ENCODE results near the gene PRKAR2B.
"Not testable (repeated sequence)": the region's sequence is repeated elsewhere in the genome, so short reads cannot be mapped to it uniquely, and the experiment has no call there.

Gene PRKAR2B

DNA sequence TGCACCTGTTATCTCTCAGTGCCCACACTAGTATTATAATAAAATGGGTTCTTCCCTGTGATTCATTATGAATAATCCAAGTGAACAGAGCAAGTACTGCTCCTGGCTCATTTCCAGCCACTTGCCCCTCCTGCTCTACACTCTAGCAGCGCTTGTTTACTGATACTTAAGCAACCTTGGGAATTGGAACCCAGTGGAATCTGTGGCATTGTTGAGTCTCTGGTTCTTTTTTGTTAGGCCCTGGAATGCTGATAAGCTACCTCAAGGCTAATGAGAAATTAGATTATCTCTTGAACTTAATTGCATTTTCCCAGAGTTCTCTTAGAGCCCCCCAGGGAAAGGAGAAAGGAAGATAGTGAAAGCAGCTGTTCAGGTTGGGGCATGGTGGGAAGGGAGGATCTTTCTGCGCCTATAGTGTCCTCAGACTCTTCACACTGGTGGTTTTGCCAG, 34.0 kb downstream of the PRKAR2B start:
- no peak for DNase-seq (ENCODE audit: low spot score)

DNA sequence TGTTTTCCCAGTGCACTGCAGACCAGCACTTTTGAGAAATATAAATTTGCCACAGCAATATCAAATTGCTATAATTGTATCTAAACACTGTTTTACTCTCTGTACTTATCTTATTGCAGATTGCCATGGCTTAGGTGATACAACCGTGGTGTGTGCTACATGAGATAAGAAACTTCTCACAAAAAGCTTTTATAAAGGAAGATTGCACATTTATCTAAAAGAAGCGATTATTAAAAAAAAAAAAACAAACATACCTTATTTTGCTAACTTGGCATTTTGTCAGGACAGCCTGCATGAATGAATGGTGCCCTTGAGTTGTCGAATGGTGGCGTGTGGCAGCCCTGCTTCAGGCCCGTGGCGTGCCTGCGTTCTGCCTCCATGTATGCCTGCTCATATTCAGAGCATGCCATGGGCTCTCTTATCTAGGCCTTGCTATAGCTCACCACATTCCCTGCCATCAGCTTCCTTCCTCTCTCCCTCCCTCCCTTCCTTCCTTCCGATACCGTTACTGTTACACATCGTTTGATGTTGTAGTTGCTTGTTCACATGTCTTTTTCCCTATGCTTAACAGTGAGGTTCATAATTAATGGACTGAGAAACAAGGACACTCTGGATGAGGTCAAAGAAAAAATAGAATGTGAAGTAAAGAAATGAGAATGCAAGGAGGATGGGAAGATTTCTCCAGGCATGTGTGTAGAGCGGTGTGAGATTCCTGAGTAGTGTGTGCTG, 34.9 kb downstream of the PRKAR2B start:
- DNase-seq (ENCODE audit: low spot score), result no peak

DNA sequence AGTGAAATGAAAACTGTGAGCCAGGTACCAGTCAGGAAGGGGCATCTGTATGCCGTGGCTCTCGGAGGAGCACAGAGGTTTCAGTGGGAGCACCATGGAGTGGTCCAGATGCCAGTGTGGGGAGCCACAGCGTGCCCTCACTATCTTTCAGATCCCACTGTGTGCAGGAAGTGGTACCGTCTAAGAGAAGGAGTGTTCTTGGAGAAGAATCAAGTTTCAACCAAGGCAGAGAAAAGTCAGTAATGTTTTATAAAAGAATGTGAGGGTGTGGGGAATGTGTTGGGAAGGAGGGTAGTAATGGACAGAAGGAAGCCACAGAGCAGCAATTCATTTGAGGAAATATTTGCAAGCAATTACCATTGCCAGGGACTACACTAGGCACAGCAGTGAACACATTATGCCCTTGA, 35.6 kb downstream of the PRKAR2B start:
- DNase-seq (ENCODE audit: low spot score), result no peak

DNA sequence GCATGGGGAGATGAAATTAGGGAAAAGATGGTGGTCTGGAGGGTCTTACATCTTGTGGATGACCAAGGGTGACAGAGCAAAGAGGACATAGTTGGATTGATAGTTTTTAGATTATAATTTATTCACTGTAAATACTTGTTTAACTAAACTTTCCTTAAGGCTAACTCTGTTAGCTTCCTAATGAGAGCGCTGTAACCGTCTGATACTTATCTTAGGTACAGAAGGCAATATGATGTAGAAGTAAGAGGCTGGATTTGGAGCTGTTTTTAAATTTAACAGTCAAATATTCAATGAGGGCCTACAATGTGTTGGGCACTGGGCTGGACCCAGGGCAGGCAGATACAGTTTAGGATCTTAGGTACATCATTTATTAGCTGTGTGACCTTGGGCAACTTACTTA, 36.0 kb downstream of the PRKAR2B start:
- DNase-seq (ENCODE audit: low spot score), result no peak

DNA sequence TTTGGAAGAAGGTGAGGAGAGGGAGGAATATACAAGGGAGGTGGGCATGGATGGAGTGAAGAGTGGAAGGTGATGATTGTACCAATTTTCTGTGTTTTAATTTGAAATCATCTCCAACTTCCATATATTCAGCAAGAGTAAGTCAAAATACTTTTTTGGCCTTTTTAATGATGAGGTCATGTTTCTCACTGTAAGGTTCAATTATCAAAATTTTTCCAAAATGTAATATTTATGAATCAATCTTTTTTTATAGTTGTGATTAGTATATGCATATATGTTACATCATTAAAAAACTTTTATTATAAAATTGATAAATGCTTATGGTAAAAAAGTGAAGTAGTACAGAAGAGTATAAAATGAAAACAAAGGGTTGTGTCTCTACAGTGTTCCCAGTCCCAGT, 40.7 kb downstream of the PRKAR2B start:
- no peak for DNase-seq (ENCODE audit: low spot score)

DNA sequence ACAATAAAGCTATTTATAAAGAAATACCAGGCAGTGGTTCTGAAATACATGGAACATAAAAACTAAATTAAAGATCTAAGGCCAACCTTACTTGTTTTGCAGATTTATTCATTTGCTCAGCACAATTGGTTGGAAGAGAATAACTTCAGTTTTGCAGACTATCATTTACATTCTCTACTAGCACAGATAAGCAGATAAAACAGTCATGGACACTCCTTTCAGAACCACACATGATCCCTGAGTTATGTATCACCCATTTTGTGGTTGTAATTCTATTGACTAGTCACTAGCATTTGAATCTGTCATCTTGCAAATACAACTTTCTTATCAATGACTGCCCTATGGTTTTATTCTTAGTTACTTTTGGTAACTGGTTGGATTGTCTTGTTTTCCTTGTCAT, 45.1 kb downstream of the PRKAR2B start:
- DNase-seq (ENCODE audit: low spot score), result no peak

DNA sequence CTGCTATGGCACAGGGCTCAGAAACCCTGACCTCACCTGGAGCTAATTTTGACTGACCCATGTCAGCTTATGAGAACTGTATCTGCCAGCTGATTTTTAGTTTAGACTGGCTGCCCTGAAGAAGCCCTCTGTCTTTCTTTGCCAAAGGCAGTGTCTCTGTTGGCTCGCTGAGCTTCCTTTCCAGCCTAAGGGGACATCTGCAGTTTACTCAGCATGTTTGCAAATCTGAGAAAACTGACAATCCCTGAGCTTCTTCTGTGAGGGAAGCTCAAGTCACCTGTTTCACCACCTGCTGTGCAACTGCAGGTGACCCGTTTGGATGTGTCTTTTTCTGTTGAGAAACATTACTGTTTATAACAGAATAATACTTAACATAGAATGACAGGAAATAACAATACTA, 46.0 kb downstream of the PRKAR2B start:
- no peak for DNase-seq (ENCODE audit: low spot score)

DNA sequence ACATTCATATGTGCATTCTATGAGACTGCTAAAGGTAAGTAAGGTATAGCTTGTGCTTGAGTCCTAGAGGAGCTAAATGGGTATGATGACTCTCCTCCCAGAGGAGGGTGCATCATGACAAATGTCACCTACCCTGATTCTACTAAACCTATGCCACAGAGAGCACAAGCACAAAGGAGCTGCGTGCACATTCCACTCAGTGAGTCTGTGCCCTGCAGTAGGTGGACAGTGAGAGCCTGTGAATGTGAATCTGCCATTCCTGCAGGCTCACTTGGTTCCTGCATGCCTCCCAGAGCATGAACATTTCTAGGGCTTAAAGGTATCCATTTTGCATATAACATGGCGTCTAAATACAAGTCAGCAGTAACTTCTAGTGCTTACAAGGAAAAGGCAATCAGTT, 46.8 kb downstream of the PRKAR2B start:
- DNase-seq (ENCODE audit: low spot score), result no peak

DNA sequence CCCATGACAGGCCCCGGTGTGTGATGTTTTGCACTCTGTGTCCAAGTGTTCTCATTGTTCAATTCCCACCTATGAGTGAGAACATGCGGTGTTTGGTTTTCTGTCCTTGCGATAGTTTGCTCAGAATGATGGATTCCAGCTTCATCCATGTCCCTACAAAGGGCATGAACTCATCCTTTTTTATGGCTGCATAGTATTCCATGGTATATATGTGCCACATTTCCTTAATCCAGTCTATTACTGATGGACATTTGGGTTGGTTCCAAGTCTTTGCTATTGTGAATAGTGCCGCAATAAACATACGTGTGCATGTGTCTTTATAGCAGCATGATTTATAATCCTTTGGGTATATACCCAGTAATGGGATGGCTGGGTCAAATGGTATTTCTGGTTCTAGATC, 49.2 kb downstream of the PRKAR2B start:
- DNase-seq (ENCODE audit: low spot score), result not testable (repeated sequence)

DNA sequence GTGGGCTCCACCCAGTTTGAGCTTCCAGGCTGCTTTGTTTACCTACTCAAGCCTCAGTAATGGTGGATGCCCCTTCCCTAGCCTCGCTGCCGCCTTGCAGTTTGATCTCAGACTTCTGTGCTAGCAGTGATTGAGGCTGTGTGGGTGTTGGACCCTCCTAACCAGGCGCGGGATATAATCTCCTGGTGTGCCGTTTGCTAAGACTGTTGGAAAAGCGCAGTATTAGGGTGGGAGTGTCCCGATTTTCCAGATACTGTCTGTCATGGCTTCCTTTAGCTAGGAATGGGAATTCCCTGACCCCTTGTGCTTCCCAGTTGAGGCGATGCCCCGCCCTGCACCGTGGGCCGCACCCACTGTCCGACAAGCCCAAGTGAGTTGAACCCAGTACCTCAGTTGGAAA, 54.6 kb downstream of the PRKAR2B start:
- DNase-seq (ENCODE audit: low spot score), result not testable (repeated sequence)

DNA sequence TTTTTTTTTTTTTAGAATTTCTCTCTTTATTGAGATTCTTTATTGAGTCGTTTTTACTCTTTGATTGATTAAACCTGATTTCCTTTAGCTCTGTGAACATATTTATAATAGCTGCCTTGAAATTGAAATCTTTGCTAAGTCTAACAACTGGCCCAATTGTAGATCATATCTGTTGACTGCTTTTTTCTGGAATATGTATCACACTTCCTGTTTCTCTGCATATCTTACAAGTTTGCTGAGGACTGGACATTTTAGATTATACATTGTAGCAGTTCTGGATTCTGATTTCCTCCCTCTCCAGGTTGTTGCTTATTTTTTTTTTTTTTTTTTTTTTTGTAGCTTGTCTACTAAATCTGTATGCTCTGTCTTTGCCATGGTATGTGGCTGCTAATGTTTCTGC, 56.3 kb downstream of the PRKAR2B start:
- DNase-seq (ENCODE audit: low spot score), result no peak

DNA sequence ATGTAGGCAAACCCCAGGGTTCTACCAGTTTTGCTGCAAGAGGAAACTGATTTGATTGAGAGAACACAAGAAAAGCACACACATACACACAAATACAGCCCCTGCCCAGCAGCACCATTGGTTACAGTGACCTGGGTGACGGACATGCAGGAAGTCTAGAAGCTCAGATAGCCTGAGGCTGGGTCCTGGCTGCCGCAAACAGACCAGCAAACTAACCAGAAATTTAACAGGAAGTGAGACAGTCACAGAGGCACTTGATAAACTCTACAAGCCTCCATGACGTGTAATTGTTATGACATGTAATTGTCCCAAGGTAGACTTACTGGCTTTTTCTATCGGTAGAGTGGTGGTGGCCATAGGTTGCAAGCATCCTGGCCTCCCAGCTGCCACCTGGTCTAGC, 58.9 kb downstream of the PRKAR2B start:
- DNase-seq (ENCODE audit: low spot score), result no peak

DNA sequence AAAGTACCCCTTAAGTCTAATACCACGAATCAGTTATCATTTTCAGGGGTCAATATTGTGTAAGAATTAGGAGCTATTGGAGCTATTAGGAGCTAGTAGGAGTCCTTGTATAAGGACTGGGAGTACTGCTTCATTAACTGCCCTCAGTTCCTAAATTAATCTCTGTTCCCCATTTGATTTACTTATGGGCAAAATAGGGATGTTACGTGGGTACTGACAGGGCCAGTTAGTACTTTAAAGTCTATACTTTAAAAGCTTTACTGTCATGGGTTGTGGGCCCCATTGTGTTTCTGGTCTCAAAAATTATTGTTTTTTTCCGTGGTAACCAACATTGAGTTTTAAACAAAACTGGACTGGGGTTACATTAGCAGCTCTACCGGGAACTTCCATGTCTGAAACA, 60.3 kb downstream of the PRKAR2B start:
- no peak for DNase-seq (ENCODE audit: low spot score)

DNA sequence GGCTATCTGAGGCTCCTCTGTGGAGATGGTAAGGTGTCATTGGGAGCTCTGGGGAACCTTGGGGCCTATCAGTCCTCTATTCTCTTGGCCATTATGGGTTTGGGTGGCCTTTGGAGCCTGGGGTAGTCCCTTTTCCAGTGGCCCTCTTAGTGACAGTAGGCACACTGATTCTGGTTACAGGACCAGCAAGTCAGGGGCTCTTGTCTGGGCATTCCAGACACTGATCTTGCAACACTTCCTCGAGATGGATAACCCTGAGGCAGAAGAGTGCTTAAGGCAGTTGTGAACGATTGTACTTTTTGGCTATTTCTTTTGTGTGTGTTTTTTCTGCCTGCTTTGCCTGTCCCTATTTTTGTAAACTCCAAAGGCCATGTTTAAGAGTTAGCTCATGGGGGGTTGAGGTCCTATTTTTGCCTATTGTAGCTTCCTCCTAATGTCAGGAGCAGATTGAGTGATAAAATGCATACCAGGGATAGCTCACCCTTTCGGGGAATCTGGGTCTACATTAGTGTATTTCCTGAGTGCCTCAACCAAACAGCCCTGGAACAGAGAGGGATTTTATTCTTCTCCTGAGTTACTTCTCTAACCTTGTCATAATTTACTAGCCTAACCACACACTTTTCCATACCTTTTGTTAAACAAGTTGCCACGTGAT, 61.2 kb downstream of the PRKAR2B start:
- no peak for DNase-seq (ENCODE audit: low spot score)

DNA sequence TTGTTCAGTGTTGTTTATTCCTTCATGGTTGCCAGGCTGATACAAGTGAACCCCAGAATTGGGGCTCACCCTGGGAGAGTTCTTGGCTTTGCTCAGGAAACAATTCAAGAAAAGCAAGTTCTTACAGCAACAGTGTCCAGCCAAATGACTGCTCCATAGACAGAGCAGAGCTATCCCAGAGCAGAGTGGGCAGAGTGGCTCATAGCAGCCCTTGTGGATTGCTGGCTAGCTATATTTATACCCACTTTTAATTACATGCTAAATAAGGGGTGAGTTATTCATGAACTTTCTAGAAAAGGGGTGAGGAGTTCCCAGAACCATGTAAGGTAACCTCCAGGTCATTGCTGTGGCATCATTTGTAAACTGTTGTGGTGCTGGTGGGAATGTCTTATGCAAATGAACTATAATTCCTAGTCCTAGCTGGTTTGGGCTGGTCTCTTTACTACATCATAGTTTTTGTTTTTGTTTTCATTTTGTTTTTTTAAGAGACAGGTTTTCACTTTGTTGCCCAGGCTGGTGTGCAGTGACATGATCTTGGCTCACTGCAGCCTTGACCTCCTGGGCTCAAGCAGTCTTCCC, 64.4 kb downstream of the PRKAR2B start:
- no peak for DNase-seq (ENCODE audit: low spot score)

DNA sequence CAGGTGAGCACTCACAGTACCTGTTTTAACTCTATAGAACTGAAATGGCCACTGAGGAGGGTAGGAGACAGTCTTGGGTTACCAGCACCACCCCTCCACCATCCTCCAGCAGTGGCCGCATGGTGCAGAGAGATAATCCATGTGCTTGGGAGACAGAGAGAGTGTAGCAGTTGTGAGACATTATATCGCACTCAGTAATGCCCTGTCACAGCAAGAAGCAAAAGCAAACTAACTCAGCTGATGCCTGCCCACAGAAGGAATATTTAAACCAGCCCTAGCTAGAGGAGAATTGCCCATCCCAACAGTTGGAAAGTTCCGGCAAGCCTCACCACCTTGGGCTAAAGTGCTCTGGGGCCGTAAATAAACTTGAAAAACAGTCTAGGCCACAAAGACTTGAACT, 65.5 kb downstream of the PRKAR2B start:
- no peak for DNase-seq (ENCODE audit: low spot score)

DNA sequence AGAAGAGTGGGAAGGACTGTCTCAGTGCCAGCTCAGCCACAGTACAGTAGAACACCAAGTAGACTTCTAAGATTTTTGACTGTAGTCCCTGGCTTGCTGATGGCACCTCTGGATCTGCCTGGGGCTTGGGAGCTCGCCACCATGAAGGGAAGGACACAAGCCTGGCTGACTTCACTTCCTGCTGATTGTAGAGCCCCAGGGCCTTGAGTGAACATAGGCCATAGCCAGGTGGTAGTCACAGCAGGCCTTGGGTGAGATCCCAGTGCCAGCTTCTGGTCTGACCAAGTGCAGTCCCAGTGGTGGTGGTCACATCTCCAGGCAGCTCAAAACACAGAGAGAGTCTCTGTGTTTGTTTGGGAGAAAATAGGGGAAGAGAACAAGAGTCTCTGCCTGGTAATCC, 66.7 kb downstream of the PRKAR2B start:
- no peak for DNase-seq (ENCODE audit: low spot score)

DNA sequence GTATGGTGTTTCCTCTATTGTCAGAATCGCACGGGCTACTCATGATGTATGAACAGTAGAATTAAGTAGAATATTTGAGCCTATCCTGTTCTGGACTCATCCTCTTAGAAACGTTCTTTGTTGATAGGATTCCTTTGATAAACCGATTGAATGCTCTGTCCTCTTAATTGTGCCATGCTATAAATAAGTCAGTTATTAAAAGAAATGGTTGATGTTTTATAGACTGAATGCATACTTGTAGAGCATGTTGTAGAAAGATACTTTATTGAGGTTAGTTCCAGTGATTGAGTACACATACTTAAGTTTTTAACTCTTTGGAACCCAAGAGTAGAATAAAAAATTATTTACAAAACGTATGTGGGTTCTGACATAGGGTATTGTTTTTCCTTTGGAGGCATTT, 69.4 kb downstream of the PRKAR2B start:
- DNase-seq (ENCODE audit: low spot score), result no peak

DNA sequence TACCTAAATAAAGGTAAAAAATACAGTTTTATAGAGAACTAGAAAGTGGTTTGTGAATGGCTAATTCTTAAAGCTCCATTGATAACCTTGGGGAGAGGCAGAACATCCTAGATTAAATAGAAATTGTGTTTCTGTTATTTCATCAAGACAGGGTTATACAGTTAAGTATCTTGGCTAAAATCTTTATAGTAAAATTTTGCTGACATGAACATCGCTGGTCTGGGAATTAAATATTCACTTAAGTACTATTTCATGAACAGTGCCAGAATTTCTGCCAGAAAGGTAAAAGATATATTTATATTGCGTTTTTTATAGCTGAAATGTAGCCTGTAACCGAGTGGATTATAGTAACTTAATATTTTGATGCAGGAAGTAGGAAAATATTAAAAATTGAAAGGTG, 70.6 kb downstream of the PRKAR2B start:
- no peak for DNase-seq (ENCODE audit: low spot score)

DNA sequence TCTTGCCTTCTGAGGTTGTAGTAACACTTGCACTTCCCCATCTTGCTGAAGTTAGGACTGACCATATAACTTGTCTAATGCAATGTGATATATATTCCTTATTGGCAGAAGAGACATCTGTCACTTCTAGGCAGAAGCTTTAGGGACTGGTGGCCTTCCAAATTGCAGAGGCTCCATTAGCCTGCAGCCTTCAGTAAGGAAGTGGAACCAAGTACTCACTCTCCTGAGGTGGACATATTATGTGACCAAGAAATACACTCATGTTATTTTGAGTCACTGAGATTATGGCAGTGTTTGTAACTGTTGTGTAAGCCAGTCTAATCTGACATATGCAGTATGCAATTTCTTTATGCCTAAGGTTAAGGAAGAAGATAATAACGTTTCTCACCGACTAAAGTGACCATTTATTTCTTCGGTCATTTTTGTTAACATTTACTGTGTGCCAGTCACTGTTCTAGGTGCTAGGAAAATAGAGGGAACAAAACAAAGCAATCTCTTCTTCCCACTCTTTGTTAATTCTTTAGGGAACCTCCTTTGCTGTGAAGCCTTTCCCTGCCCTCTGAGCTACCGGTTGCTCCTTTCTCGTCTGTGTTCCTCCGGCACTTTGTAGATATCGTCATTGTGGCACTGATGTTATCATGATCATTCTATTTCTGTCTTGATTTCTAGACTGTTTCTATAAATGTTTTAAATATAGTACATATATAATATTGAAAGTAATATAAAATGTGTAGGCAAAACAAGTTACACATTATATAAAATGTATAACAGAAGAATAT, 71.4 kb downstream of the PRKAR2B start:
- no peak for DNase-seq (ENCODE audit: low spot score)

DNA sequence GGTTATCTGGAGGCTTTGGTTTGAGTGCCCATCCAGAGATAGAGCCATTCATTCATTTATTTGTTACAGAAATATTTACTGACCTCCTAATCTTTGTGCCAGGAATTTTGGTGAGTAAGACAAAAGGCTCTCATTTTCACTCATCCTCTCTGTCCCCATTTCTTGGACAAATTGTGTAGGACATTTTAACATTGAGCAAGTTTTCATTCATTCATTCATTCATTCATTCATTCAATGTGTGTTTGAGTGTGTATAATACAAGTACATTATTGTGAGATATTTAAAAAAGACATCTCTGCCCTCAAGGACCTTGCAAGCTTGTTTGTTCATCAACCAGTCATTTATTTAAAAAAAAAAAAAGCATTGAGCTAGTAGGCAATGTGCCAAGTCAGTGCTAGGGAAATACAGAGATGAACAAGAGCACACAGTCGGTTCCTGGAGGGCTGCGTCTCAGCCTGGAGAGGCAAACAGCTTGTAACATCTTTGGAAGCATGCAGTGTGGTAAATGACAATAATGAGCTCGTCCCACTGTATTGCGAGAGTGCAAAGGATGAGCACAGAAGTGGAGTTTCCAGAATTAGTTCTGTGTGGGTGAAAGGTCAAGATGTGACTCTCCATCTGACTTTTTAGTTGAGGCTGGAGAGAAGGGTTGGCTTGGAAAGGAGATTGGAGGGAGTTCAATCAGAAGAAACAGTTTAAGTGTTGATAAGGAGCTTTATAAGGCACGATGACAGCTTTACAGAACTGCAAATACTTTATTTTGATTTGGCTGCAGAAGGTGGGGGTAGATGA, 73.8 kb downstream of the PRKAR2B start:
- no peak for DNase-seq (ENCODE audit: low spot score)
